ENCODE data around the gene FAM124A.

The FAM124A gene

GRCh38 chr13:51222037-51222685, at the start of gene FAM124A:
FAM124A (plus strand) TSS chr13:51222398; CDS start chr13:51222502, 104 bp downstream.
- DNase-seq: peak; percentile 15

DNA sequence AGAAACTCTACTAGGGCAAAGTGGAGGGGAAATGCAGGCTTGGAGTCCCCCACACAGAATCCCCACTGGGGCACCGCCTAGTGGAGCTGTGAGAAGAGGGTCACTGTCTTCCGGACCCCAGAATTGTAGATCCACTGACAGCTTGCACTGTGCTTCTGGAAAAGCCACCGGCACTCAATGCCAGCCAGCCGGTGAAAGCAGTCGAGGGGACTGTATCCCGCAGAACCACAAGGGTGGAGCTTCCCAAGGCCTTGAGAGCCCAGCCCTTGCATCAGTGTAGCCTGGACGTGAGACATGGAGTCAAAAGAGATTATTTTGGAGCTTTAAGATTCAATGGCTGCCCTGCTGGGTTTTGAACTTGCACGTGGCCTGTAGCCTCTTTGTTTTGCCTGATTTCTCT, 47.2 kb upstream of the FAM124A start:
- no peak for DNase-seq

DNA sequence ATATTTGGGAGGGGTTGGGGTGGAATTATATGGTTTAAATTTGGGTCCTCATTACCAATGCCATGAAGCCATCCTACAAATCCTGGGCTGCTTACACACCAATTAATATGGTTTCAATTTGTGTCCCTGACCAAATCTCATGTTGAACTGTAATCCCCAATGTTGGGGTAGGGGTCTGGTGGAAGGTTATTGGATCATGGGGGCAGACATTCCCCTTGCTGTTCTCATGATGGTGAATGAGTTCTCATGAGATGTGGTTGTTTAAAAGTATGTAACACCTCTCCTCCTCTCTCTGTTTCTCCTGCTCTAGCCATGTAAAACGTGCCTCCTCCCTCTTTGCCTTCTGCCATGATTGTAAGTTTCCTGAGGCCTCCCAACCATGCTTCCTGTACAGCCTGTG, 46.6 kb upstream of the FAM124A start:
- DNase-seq: no peak

DNA sequence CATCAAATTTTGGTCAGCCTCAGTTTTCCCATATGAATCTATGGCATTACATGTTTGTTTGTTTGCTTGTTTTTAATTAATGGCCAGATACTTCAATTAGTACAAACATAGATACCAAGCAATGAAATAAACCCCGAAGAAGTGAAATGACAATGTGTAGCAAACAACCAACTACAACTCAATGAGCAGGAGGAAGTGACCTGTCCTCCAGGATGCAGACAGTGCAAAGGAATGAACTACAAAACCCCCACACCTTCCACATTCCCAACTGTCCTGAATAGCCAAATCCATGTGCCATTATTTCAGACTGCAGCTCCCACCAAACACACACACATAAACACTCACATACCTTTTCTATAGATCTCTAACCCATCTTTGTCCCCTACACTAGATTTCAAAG, 45.0 kb upstream of the FAM124A start:
- no peak for DNase-seq

- DNase-seq: no peak
Measured at GRCh38 chr13:51178456-51179074, 43.6 kb upstream of the FAM124A start.

- no peak for DNase-seq
Measured at GRCh38 chr13:51179432-51179971, 42.7 kb upstream of the FAM124A start.

DNA sequence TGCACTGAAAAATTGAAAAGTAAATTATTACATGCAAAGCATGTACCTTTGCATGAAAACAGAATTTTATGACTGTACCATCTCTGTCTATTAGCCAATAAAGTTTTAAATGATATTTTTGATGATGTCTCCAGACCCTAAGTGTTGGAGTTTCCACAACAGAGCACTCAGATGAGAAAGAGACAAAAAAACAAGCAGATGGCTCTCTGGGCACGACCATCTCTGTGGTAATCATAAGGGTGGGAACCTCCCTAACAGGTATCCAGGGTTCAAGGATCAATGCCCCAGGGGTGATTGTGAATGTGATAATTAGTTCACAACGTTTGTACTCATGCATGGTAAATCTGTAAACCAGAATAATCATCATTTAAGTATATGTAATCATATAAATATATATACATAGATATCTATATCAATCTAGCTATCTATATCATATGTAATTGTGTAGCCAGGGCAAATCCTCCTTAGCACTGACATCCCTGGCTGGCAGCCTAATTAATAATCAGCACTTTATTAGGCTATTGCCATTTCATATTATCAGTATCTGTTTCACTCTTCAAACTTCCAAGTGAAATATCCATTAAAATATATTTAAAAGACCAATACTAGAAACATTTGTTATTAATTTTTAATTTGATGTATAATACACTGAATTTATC, 41.2 kb upstream of the FAM124A start:
- DNase-seq: no peak

GRCh38 chr13:51181786-51182383, 40.3 kb upstream of the FAM124A start:
- DNase-seq: no peak

DNA sequence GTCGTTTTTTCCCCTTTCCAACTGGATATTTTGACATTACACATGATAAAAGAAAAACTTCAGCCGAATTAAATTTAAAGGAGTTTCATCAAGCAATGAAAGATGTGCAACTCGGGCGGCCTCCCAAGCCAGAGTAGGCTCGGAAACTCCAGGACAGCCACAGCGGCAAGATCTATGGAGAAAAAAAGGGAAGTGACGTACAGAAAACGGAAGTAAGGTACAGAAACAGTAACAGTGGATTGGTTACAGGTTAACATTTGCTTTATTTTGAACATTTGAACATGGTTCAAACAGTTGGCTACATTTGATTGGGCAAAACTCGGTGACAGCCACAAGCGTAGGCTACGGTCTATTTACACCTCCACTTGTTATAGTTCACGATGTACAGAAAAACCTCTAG, 30.5 kb upstream of the FAM124A start:
- DNase-seq: no peak

GRCh38 chr13:51192348-51192747, 29.9 kb upstream of the FAM124A start:
- no peak for DNase-seq

DNA sequence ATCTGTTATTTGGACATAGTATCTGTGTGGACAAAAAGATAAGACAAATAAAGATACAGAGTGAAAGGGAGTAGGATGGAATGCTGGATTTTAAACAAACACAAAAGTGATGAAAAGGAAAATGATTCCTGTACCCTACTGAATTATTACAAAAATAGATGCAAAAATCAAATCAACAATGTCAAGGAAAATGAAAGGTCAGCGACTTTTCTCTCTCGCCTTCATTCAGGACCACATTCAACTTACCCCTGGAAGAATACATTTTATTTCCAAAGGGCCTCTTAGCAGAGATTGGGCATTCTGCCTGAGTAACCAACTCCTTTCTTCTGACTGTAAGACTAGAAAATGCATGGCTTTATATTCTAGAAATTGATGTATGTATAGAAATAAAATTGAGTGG, 28.8 kb upstream of the FAM124A start:
- no peak for DNase-seq

GRCh38 chr13:51194942-51195341, 27.3 kb upstream of the FAM124A start:
- DNase-seq: no peak

DNA sequence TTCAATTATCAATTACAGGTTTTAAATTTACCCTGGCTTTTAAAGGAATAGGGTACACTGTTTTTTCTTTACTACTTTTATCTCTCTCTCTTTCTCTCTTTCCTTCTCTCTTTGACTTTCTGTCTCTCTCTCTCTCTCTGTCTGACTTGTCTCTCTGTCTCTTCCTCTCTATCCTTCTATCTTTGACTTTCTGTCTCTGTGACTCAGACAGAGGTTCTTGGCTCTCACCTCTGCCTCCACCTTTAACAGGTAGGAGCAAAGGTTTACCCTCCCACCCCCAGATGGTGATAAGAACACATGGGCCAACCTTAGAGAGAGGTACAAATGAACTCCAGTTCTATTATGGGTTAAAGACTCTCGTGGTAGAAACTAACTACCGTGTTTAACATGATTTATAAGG, 20.3 kb upstream of the FAM124A start:
- no peak for DNase-seq

- DNase-seq: no peak
Measured at GRCh38 chr13:51202477-51203046, 19.6 kb upstream of the FAM124A start.

DNA sequence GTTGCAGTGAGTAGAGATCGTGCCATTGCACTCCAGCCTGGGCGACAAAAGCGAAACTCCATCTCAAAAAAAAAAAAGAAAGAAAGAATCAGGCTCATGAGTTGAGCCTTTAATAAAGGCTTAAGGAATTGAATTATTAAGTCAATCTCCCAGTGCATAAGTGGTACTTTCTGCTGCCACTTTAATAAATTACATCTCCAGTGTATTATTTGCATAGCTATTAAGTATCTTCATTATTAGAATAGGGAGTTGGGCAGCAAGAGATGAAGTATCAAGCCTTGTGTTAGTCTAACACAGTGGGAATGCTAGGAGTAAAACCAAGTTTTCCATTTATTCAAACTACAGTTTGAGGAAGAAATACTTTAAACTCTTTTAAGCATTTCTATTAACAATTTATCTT, 15.6 kb upstream of the FAM124A start:
- no peak for DNase-seq

DNA sequence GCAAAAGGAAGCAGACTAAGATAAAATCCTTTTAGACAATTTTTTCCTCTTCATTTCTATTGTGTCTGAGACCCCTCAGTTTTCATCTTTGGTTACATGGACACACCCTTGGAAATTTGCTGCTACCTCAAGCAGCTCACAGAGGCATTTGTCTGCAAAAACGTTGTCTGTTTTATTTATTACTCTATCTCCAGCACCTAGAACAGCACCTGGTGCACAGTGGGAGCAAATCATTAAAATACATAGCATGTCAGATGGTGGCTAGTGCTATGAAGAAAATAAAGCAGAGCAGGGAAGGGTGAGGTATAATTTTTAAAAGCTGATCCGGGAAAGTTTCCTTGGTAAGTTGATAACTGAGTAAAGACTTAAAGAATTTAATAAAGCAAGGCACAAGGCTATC, 14.3 kb upstream of the FAM124A start:
- no peak for DNase-seq

DNA sequence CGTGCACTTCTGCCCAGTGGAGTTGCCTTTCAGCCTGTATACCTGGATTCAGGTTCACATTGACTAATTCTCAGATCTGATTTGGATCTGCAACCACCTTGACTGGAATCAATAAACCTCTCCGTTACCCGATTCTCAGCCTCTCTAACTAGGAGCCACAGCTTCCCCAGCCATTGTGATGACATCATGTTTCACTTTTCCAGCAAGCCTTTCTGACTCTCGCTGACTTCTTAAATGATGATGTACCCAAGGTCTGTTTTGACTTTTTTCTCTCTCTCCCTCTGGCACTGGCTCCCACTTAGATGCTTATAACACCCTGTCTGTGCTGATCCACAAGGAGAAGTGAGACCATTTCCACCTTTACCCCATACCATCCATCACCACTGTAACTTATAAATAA, 13.5 kb upstream of the FAM124A start:
- DNase-seq: no peak

DNA sequence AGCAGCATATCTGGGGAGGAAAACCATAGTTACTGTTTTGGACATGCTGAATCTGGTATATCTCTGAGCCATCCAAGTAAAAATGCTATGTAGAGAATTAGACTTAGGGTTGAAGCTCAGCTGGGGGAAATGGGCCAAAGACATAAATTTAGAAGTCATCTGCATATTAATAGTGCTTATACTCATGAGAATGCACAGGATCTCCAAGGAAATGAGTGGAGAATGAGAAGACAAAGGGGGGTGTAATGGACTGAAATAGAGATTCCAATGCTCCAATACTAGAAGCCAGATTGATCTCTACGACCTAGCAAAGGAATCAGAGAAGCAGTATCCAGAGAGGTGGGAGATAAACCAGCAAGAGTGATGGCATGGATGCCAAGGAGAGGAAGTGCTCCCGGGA, 10.3 kb upstream of the FAM124A start:
- no peak for DNase-seq

- DNase-seq: no peak
Measured at GRCh38 chr13:51212758-51213157, 9.4 kb upstream of the FAM124A start.

DNA sequence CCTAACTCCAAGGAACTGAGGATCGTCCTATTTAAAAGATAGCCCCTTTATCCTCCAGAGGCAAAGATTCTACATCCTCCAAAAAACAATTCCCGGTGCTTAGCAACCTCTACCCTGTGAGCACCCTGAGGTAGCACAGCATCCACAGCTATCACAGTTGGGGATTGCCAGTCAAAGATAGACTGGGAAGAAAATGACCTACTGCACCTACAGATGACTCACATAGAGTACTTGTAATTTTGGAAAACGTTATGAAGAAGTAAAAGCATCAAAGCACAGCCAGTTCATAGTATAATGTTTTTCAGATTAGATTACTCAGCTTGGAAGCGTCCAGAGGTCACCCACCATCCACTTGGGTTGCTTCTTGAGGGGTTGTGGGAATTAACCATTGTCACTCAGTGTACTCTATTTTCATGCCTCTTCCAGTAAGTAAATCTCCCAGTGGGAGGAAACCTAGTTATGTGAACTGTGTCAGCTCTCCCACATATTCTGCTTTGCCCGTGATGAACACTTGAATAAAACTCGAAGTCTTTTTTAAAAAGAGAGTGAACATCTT, 8.9 kb upstream of the FAM124A start:
- peak; percentile 30 for DNase-seq

GRCh38 chr13:51218626-51219025, 3.6 kb upstream of the FAM124A start:
- DNase-seq: no peak

DNA sequence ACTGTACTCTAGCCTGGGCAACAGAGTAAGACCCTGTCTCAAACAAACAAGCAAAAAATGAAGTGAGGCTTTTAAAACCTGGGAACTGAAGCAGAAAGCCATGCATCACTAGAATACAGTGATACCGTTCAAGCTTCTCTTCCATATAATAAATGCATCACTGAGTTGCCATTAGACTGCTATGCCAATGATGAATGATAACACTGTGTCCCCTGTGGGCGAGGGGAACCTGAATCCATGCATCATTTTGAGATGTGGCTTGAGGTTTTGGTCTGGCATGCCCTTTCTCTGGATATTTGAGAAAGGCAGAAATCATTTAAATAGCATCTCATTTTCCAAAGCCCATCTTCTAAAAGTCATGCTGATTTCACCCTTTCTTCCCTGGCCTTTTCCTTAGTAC, 1.5 kb upstream of the FAM124A start:
- DNase-seq: no peak

DNA sequence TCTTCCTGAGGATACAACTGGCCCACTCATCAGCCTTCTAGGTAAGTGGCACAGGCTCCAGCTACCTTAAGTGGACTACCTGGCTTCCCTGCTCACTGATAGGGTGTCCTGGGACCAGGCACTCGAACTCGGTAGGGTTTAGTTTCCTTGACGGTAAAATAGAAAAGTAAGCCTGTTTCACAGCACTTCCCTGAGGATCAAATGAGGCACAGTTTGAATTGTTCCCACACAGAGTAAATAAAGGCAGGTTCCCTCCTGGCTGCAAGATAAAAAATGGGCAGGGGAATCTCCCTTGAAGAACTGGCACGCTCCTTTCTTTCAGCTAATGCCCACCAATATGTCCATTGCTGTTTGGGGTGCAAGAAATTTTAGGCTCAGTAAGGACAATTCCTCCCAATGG, 1.1 kb upstream of the FAM124A start:
- no peak for DNase-seq
